B cell (primary cell): ENCODE results near the gene MYO9B.

ENCODE experiments used
- CTCF ChIP-seq: fragments of 200-600 bp; IDR thresholded peaks from one replicate; pipeline ENCODE4 v1.8.0; 2022; ENCODE audit warnings: antibody characterized with exemption, mild to moderate bottlenecking
- EZH2 ChIP-seq: IDR thresholded peaks from 2 replicates; pipeline ENCODE4 v1.6.1; 2012; ENCODE audit warnings: borderline replicate concordance, low read depth, mild to moderate bottlenecking, moderate library complexity, low read length; ENCODE audit not compliant: insufficient read depth, poor library complexity, severe bottlenecking

GRCh38 chr19:17135001-17135853 is 59.6 kb downstream of the MYO9B start:
- TF ChIP-seq CTCF = no peak
- TF ChIP-seq EZH2 = no peak
